Measurements from ENCODE around the gene OR4M1. TPM values are rescaled to one million over a fixed set of nuclear protein-coding genes. Genes with fewer than 3 reads are reported as not detected.

Gene OR4M1
- total and polyA plus RNA-seq, 9 of the 15 experiments (the other 6 are each of a cell fraction or from before 2014, with no cell fraction given) = not detected

DNA sequence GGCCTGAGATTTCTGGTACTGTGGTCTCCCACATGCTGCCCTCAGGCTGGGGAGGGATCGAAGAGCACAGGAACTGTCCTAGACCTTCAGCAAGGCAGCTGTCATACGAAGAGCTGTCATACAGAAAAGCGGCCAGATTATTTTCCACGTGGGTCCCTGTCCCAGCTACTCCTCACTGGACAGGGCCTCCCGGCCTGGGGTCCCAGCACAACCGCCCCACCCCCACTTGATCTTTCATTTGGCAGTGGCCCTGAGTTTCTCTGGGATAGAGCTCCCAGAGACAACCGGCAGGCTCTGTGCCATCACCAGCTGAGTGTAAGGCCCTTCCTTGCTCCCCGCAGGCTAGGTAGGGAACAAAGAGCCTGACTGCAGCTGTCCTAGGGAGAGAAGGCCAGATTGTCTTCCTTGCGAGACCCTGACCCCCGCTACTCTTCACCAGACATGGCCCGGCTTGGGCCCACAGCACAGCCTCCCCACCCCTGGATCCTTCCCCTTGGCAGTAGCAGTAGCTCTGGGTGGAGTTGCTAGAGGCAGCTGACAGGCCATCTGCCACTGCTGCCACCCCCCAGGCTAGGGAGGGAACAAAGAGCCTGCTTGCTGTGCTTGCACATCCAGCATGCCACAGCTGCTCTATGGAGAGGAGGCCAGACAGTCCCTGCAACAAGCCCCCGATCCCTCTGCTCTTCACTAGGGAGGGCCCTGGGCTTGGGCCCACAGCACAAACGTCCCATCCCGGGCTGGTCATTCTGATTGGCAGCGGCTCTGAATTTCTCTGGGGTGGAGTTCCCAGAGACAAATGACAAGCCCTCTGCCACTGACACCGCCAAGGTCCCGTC is 27.2 kb downstream of the OR4M1 start:
- no peaks in the 10 kb centered on the region for H3K27me3 ChIP-seq (ENCODE audit: control insufficient read depth in 2 of 2, insufficient read depth in 2 of 2, low read length in 2 of 2)
- no peaks in the 10 kb centered on the region for H3K9me3 ChIP-seq (replicated peaks; ENCODE audit: control insufficient read depth, insufficient read depth, low read depth, low read length)
- 21% methylated on average over 16 of the region's 17 CpGs for WGBS (ENCODE audit: insufficient coverage, low coverage, missing lambda C conversion rate)
- no peak overlapping the region for H3K9ac ChIP-seq (ENCODE audit: insufficient read depth in 1 of 2, low read depth in 2 of 2, low read length in 2 of 2)
- POLR2A ChIA-PET = no interaction called here
- no peaks in the 10 kb centered on the region for H3K4me1 ChIP-seq (replicated peaks in 1 of 2; ENCODE audit: control insufficient read depth in 2 of 2, insufficient read depth in 2 of 2, low read length in 2 of 2)
- no peaks in the 10 kb centered on the region for H3K36me3 ChIP-seq (ENCODE audit: control insufficient read depth, insufficient read depth, low read length)
- H3K9me1 ChIP-seq (ENCODE audit: control insufficient read depth, insufficient read depth, low read length) = no peaks in the 10 kb centered on the region
- no peak overlapping the region for H3K4me3 ChIP-seq
- H4K20me1 ChIP-seq (replicated peaks; ENCODE audit: control insufficient read depth, insufficient read depth, low read length) = no peaks in the 10 kb centered on the region
- in situ Hi-C loops (cut with MboI) (no loop called here), intact Hi-C loops (cut with micrococcal nuclease) (loop anchor here (10.0 kb wide), 1 partner anchor 74 kb away; the partner anchor contains the start of gene OR4K2)
- H3K27ac ChIP-seq (ENCODE audit: extremely low read depth, low read depth, low read length) = no peak overlapping the region
- CTCF ChIA-PET (ENCODE audit: low intra/inter-chr PET ratio) = no interaction called here
- FAIRE-seq (no peak), ATAC-seq (peak; percentile 42), DNase-seq (ENCODE audit: extremely low read depth in 1 of 4, low spot score in 3 of 4) (no peak)
- TF ChIP-seq ADNP (tag; IDR thresholded peaks at IDR 0.05) (no peak), POLR3G (IDR thresholded peaks at IDR 0.05; ENCODE audit: extremely low read depth, insufficient read length, insufficient replicate concordance) (no peak), TCF7L2 (IDR thresholded peaks at IDR 0.05; ENCODE audit: low read depth, low read length) (no peak), ETS2 (tag; IDR thresholded peaks at IDR 0.05; ENCODE audit: borderline replicate concordance, poor library complexity, severe bottlenecking) (no peak), SIN3A (IDR thresholded peaks at IDR 0.05; ENCODE audit: borderline replicate concordance in 2 of 2, control insufficient read depth in 1 of 2, low read depth in 2 of 2, low read length in 2 of 2) (no peak), PHF21A (IDR thresholded peaks at IDR 0.05; ENCODE audit: borderline replicate concordance, low read depth) (no peak), HNRNPUL1 (IDR thresholded peaks at IDR 0.05; ENCODE audit: low read length) (no peak), CTBP1 (IDR thresholded peaks at IDR 0.05; ENCODE audit: borderline replicate concordance) (no peak), RBM39 (optimal IDR thresholded peaks at IDR 0.05; ENCODE audit: low read depth, low read length) (no peak), JUNB (CRISPR knock-in tag; conservative IDR thresholded peaks at IDR 0.05) (no peak), ZNF165 (CRISPR knock-in tag; IDR thresholded peaks at IDR 0.05; ENCODE audit: borderline replicate concordance) (no peak), BACH1 (tag; IDR thresholded peaks at IDR 0.05) (no peak), ZNF561 (CRISPR knock-in tag; conservative IDR thresholded peaks at IDR 0.05) (no peak), ZNF551 (CRISPR knock-in tag; IDR thresholded peaks at IDR 0.05) (no peak), KDM4B (IDR thresholded peaks at IDR 0.05; ENCODE audit: borderline replicate concordance in 2 of 2, low read depth in 1 of 2) (no peak), ZNF717 (CRISPR knock-in tag; IDR thresholded peaks at IDR 0.05) (no peak), TAF7 (tag; IDR thresholded peaks at IDR 0.05) (no peak)
- TF ChIP-seq, protein P1, sequence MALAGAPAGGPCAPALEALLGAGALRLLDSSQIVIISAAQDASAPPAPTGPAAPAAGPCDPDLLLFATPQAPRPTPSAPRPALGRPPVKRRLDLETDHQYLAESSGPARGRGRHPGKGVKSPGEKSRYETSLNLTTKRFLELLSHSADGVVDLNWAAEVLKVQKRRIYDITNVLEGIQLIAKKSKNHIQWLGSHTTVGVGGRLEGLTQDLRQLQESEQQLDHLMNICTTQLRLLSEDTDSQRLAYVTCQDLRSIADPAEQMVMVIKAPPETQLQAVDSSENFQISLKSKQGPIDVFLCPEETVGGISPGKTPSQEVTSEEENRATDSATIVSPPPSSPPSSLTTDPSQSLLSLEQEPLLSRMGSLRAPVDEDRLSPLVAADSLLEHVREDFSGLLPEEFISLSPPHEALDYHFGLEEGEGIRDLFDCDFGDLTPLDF (CRISPR knock-in tag; IDR thresholded peaks at IDR 0.05) = no peak
- TF ChIP-seq, protein P2, sequence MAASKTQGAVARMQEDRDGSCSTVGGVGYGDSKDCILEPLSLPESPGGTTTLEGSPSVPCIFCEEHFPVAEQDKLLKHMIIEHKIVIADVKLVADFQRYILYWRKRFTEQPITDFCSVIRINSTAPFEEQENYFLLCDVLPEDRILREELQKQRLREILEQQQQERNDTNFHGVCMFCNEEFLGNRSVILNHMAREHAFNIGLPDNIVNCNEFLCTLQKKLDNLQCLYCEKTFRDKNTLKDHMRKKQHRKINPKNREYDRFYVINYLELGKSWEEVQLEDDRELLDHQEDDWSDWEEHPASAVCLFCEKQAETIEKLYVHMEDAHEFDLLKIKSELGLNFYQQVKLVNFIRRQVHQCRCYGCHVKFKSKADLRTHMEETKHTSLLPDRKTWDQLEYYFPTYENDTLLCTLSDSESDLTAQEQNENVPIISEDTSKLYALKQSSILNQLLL (CRISPR knock-in tag; IDR thresholded peaks at IDR 0.05; ENCODE audit: borderline replicate concordance) = no peak
- no peak overlapping the region for H2AFZ ChIP-seq (ENCODE audit: low read depth, low read length)
- BruUV-seq (replicated peaks) = no TSS peak
- H3K79me2 ChIP-seq (ENCODE audit: control insufficient read depth, insufficient read depth, low read length) = no peaks in the 10 kb centered on the region
- no peak overlapping the region for H3K4me2 ChIP-seq (ENCODE audit: insufficient read depth, low read length)
